ENCODE results near the gene FAM210B. TPM values are rescaled to one million over a fixed set of nuclear protein-coding genes. Genes with fewer than 3 reads are reported as not detected.
A peak's percentile ranks its signal among the peaks of the same experiment; 100 is the strongest.
"Not testable (repeated sequence)": the region's sequence is repeated elsewhere in the genome, so short reads cannot be mapped to it uniquely, and the experiment has no call there.

Gene FAM210B
- total and polyA plus RNA-seq, 2 donors (not counting 1 experiment from before 2014, with no cell fraction given) = 90.6 to 120 TPM

- Histone ChIP-seq H2AFZ (ENCODE audit: low read length) (no peak overlapping the region), H3K27me3 (ENCODE audit: control insufficient read depth, insufficient read depth, low read length) (no peaks in the 10 kb centered on the region), H3K36me3 (ENCODE audit: control insufficient read depth, insufficient read depth, low read length) (peaks cover 7% of the 10 kb centered on the region), H4K20me1 (ENCODE audit: control insufficient read depth, extremely low read depth, insufficient read depth, low read length) (no peaks in the 10 kb centered on the region), H3K4me3 (replicated peaks in 1 of 4; ENCODE audit: control extremely low read depth in 1 of 4, insufficient read depth in 1 of 4, low read depth in 3 of 4, low read length in 4 of 4) (no peak overlapping the region), H3K4me2 (ENCODE audit: extremely low read depth, insufficient read depth, low read length) (peak overlapping the region; percentile 18), H3K9ac (ENCODE audit: insufficient read depth, low read length) (no peak overlapping the region), H3K79me2 (ENCODE audit: control insufficient read depth, insufficient read depth, low read length) (peaks cover 83% of the 10 kb centered on the region), H3K4me1 (ENCODE audit: control insufficient read depth, extremely low read depth, insufficient read depth, low read length) (peaks cover 5% of the 10 kb centered on the region), H3K9me3 (ENCODE audit: control insufficient read depth, insufficient read depth, low read depth, low read length) (no peaks in the 10 kb centered on the region), H3K27ac (ENCODE audit: insufficient read depth, low read length) (no peak overlapping the region)
- TF ChIP-seq CTCF (conservative IDR thresholded peaks at IDR 0.05 in 1 of 2, IDR thresholded peaks at IDR 0.05 in 1 of 2; ENCODE audit: low read depth in 1 of 2, low read length in 2 of 2) (no peak), EZH2 (IDR thresholded peaks at IDR 0.05; ENCODE audit: low read length, missing control alignments) (no peak)
- no peak for DNase-seq (ENCODE audit: low read depth in 2 of 2)
These were observed 31.0 kb downstream of the FAM210B start for GRCh38 chr20:56389807-56390206.

- not testable (repeated sequence) for H2AFZ ChIP-seq (ENCODE audit: low read length); DNase-seq (ENCODE audit: low read depth in 2 of 2); H3K9ac ChIP-seq (ENCODE audit: insufficient read depth, low read length); H3K4me1 ChIP-seq (ENCODE audit: control insufficient read depth, extremely low read depth, insufficient read depth, low read length); H4K20me1 ChIP-seq (ENCODE audit: control insufficient read depth, extremely low read depth, insufficient read depth, low read length); H3K27ac ChIP-seq (ENCODE audit: insufficient read depth, low read length); H3K27me3 ChIP-seq (ENCODE audit: control insufficient read depth, insufficient read depth, low read length); H3K36me3 ChIP-seq (ENCODE audit: control insufficient read depth, insufficient read depth, low read length); H3K9me3 ChIP-seq (ENCODE audit: control insufficient read depth, insufficient read depth, low read depth, low read length)
- Histone ChIP-seq H3K79me2 (ENCODE audit: control insufficient read depth, insufficient read depth, low read length) (peaks cover 84% of the 10 kb centered on the region), H3K4me2 (ENCODE audit: extremely low read depth, insufficient read depth, low read length) (peak overlapping the region; percentile 95), H3K4me3 (replicated peaks in 1 of 4; ENCODE audit: control extremely low read depth in 1 of 4, insufficient read depth in 1 of 4, low read depth in 3 of 4, low read length in 4 of 4) (peak overlapping the region in 3 of 4 experiments; percentile 73 to 99 (median 95))
These were observed 31.6 kb downstream of the FAM210B start for GRCh38 chr20:56390396-56390795.

- Histone ChIP-seq H3K27me3 (ENCODE audit: control insufficient read depth, insufficient read depth, low read length) (no peaks in the 10 kb centered on the region), H3K27ac (ENCODE audit: insufficient read depth, low read length) (peak overlapping the region; percentile 92), H3K9me3 (ENCODE audit: control insufficient read depth, insufficient read depth, low read depth, low read length) (no peaks in the 10 kb centered on the region), H3K36me3 (ENCODE audit: control insufficient read depth, insufficient read depth, low read length) (peaks cover 11% of the 10 kb centered on the region), H3K4me3 (replicated peaks in 1 of 4; ENCODE audit: control extremely low read depth in 1 of 4, insufficient read depth in 1 of 4, low read depth in 3 of 4, low read length in 4 of 4) (peak overlapping the region; percentile 73 to 99 (median 93)), H4K20me1 (ENCODE audit: control insufficient read depth, extremely low read depth, insufficient read depth, low read length) (no peaks in the 10 kb centered on the region), H3K4me2 (ENCODE audit: extremely low read depth, insufficient read depth, low read length) (peak overlapping the region; percentile 95), H2AFZ (ENCODE audit: low read length) (peak overlapping the region; percentile 92), H3K9ac (ENCODE audit: insufficient read depth, low read length) (peak overlapping the region; percentile 79), H3K79me2 (ENCODE audit: control insufficient read depth, insufficient read depth, low read length) (peaks cover 85% of the 10 kb centered on the region), H3K4me1 (ENCODE audit: control insufficient read depth, extremely low read depth, insufficient read depth, low read length) (peaks cover 5% of the 10 kb centered on the region)
- no peak for TF ChIP-seq CTCF (conservative IDR thresholded peaks at IDR 0.05 in 1 of 2, IDR thresholded peaks at IDR 0.05 in 1 of 2; ENCODE audit: low read depth in 1 of 2, low read length in 2 of 2)
- TF ChIP-seq EZH2 (IDR thresholded peaks at IDR 0.05; ENCODE audit: low read length, missing control alignments) = no peak
- no peak for DNase-seq (ENCODE audit: low read depth in 2 of 2)
These were observed 32.3 kb downstream of the FAM210B start for GRCh38 chr20:56391037-56391436.
